Activated naive CD4-positive, alpha-beta T cell (primary cell): ENCODE measurements around the gene RPN2.

Source experiments
- DNase-seq, 4 experiments: peaks; one replicate each; lab custom pipeline; 2025; lab: John Stamatoyannopoulos, UW

The RPN2 gene

GRCh38 chr20:37243076-37243936, 64.2 kb downstream of the RPN2 start:
- no peak for DNase-seq

DNA sequence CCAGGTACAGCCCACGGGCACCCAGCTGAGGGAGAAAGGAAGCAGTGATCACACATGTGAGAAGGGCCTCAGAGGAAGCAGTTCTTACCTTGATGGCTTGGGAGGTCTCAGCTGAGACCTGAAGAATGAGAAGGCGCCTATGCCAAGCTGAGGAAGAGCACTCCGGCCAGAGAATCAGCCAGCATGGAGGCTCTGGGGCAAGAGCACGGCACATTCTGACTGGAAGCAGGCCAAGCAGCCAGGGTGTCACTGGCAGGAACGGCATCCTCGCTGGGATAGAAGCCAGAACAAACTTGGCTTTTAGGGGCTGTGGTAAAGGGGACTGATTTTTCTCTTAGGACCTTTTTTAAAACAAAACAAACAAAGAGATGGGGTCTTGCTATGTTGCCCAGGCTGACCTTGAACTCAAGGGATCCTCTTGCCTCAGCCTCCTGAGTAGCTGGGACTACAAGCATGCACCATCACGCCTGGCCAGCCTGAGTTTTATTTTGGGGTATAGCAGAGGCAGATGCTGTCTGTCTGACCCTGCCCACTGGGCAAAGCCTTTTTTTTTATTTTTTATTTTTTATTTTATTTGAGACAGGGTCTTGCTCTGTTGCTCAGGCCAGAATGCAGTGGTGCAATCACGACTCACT, 64.9 kb downstream of the RPN2 start:
- DNase-seq = no peak

DNA sequence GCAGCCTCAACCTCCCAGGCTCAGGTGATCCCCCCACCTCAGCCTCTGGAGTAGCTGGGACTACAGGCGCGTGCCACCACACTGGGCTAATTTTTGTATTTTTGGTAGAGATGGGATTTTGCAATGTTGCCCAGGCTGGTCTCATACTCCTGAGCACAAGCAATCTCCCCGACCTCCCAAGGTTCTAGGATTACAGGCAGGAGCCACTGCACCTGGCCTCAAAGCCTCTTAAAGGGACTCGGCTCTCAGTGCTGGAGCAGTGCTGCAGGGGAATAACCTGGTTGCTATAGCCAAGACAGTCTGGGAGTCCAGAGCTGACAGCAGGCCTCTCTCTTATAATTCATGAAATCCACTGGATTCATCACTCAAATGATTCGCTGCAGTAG, 65.4 kb downstream of the RPN2 start:
- DNase-seq = no peak

GRCh38 chr20:37245216-37246150, 66.4 kb downstream of the RPN2 start:
- no peak for DNase-seq

GRCh38 chr20:37246736-37247135, 67.6 kb downstream of the RPN2 start:
- DNase-seq = no peak

GRCh38 chr20:37247547-37247946, 68.4 kb downstream of the RPN2 start:
- no peak for DNase-seq

- no peak for DNase-seq
These were observed 70.2 kb downstream of the RPN2 start for GRCh38 chr20:37249304-37249703.

DNA sequence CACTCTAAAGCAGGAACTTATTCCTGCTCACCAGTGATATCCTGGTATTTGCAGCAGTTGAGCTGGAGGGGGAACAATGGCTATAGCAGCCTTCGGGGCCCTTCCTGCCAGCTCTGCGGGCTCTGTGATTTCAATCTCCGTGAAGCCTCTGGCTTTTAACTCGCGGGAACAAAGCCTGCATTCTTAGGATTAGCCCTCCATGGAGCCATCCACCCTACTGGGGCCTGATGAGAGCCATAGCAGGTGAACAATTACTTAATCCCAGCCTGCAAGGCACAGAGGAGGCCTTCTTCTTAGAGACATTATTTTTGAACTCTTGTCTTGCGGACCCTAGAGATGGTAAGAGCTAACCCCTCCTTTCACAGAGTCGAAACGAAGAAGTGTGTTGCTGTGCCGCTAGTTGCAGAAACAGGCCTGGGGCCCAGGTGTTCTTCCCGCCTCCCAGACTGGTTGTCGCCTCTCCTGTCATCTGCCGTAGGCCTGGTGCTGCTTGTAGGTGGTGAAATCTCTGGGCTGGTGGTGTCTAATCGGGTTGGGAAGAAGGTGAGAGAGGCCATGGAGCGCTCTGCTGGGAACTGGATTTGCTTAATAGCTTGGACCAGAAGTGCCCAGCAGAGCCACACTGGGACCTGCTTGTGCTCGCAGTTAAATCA, 72.8 kb downstream of the RPN2 start:
- no peak for DNase-seq

DNA sequence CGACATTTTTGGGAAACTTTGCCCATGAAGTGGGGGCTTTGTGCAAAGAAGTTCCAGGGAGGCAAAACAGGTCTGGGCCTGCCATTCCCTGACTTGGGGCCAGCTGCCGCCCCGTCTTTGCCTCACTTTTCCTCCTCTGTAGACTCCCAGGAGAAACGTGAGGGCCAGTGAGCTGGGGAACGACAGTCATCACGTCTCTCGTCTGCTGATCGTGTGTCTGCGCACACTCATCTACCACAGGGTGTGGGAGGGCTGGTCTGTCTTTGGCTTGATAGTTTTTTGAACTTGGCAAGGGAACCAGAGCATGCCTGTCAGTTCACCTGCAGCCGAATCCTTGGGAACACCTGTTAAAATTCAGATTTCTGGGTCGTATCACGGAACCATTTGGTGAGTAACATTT, 74.0 kb downstream of the RPN2 start:
- DNase-seq = no peak

- no peak for DNase-seq
These were observed 75.2 kb downstream of the RPN2 start for GRCh38 chr20:37254114-37254878.

DNA sequence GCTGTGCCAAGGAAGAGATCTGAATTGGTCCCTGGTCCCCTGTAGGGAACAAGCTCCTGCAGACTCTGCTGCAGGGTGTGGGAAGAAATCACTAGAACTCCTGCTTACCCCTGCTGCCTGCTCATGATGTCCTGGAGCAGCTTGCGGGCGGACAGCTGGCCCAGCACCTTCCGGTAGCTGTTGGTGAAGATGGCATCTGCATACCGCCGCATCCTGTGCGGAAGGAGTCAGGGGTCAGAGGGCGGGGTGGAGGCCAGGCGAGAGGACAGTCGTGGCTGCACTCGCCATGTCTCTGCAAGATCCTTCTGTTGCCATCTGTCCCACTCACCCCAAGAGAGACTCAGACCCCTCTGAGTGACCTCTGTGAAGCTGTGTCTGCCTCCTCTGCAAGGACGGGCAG, 77.2 kb downstream of the RPN2 start:
- DNase-seq = no peak

GRCh38 chr20:37257530-37257929, 78.4 kb downstream of the RPN2 start:
- no peak for DNase-seq

GRCh38 chr20:37257988-37258387, 78.9 kb downstream of the RPN2 start:
- no peak for DNase-seq

DNA sequence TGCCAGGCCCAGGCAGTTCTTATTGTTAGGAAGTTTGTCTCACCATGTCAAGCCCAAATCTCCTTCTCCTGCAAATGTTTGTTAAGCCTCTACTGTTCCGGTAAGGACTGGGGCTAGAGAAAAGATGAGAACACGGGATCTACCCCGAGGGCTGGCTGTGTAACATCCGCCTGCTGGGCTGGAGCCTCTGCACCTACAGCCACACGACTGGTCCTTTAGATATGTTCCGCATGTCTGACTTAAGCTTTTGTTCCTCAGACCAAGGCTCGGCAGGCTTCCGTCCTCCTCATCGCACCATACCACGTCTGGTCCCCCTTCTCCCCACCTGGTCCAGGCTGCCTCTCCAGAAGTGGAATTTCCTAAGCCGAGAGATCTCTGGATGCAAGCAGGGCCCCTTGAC, 79.9 kb downstream of the RPN2 start:
- no peak for DNase-seq

DNA sequence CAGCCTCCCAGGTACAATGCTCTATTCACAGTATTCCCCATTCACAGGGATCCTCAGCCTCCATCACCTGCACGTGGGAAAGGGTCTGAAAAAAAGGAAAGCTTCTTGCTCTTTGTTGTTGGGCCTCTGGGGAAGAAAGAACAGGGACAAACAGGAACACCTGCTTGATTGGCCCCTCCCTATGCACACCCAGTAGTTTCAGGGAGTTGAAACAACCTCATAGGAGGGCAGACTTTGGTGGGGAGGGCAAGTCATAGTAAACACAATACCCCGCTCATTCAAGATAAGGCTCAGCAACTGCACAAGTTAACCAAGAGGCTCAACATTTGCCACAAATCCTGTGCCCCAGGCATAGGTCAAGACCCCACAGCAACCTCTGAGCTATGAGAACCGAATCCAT, 80.7 kb downstream of the RPN2 start:
- DNase-seq = no peak

GRCh38 chr20:37260923-37261322, 81.8 kb downstream of the RPN2 start:
- DNase-seq = no peak

DNA sequence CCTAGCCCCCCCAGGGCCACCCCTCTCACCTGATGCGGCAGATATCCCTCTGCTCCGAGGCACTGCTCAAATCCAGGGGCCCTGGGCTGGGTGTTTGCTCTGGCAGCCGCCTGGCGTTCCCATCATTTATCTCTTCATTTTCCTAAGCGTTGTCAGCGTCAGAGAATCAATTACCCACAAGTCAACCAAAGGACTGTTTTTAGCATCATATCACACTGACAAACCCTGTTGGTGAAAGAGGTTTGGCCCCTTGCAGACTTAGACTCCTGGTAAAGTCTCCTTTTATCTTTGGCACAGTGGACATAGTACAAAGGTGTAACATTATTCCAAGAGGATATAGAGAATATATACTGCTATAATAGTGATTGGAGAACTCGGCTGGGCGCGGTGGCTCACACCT, 82.6 kb downstream of the RPN2 start, which contains the start of gene GHRH:
Gene GHRH (minus strand): TSS at position 101 of the 400 bp plus-strand sequence. CDS start 4,925 bp downstream, outside the sequence.
- DNase-seq = no peak

- DNase-seq = no peak
These were observed 83.4 kb downstream of the RPN2 start for GRCh38 chr20:37262505-37262904.

DNA sequence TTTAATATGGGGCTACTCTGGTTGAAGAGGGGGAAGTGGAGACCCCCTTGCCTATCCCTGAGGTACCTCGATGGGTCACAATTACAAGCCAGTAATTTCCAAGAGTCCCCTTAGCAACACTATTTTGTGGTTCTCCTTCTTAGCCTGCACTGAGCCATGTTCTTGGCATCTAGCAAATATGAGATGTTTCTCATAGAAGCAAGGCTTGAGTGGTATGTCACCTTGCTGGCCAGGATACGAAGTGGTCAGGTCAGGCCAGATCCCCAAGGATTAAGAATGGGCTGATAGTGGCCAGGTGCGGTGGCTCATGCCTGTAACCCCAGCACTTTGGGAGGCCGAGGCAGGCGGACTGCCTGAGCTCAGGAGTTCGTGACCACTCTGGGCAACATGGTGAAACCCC, 84.6 kb downstream of the RPN2 start:
- DNase-seq = no peak

DNA sequence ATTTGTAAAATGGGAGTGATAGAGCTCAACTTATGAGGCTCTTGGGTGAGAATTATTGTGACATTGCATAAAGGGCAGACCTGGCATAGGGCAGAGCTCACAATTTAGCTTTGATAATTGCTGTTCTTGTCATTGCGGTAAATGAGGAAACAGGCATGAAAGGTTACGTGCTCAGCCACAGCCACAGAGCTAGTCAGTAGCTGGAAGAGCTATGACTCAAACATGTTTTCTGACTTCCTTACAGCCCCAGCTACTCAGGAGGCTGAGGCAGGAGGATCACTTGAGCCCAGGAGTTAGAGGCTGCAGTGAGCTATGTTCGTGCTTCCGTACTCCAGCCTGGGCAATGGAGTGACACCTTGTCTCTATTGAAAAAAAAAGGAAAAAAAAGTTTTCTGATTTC, 86.0 kb downstream of the RPN2 start:
- DNase-seq = no peak
